Kidney epithelial cell (primary cell): ENCODE measurements around the gene WRAP53. TPM values are rescaled to one million over a fixed set of nuclear protein-coding genes. Genes with fewer than 3 reads are reported as not detected.
A peak's percentile ranks its signal among the peaks of the same experiment; 100 is the strongest.

Experiments
- DNase-seq: peaks from one replicate; pipeline ENCODE4 v3.0.0-alpha.2; 2010; ENCODE audit warnings: low read depth
- H3K27me3 ChIP-seq: 2 replicates; pipeline ENCODE4 v1.6.0; 2011; ENCODE audit warnings: low read length; ENCODE audit not compliant: control insufficient read depth, insufficient read depth
- H3K36me3 ChIP-seq: 2 replicates; pipeline ENCODE4 v1.5.1; 2011; ENCODE audit warnings: low read length; ENCODE audit not compliant: control insufficient read depth, insufficient read depth
- H3K4me3 ChIP-seq: 2 replicates; pipeline ENCODE4 v1.5.1; 2011; ENCODE audit warnings: low read depth, mild to moderate bottlenecking, control low read depth, low read length
- CTCF ChIP-seq: IDR thresholded peaks from 2 replicates; pipeline ENCODE4 v1.5.1; 2011; ENCODE audit warnings: mild to moderate bottlenecking, moderate library complexity, low read length, control low read depth, inconsistent platforms; ENCODE audit not compliant: insufficient read depth, poor library complexity, severe bottlenecking
- total RNA-seq: library from RNA; depleted of rRNA; stranded (reverse); fragments of >200 nt; gene quantifications from 2 replicates; pipeline ENCODE4 v1.2.3, GENCODE V29; 2015

Gene WRAP53
- total RNA-seq, 1 donor from 2014 or later, result 13.3 TPM

DNA sequence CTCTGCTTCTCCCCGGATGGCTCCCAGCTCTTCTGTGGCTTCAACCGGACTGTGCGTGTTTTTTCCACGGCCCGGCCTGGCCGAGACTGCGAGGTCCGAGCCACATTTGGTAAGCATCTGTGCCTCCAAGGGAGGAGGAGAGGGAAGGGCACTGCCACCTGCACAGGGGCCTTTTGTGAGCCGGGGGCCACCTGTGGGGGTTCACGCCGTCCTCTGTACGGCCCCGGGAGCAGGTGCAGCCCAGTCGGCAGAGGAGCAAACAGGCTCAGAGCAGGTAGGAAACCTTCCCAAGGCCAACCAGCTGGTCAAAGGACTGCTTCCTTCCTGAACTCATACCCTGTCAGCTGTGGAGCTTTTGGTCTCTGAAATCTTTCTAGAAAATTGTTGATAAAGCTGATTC is 13.4 kb downstream of the WRAP53 start:
- DNase-seq, result no peak
- Histone ChIP-seq H3K36me3 (peaks cover 2% of the 10 kb centered on the region), H3K4me3 (no peak overlapping the region), H3K27me3 (peaks cover 23% of the 10 kb centered on the region)
- TF ChIP-seq CTCF, result no peak

GRCh38 chr17:7702776-7703175 is 14.5 kb downstream of the WRAP53 start:
- H3K36me3 ChIP-seq, result peaks cover 2% of the 10 kb centered on the region
- TF ChIP-seq CTCF, result no peak
- H3K27me3 ChIP-seq, result peaks cover 30% of the 10 kb centered on the region
- no peak for DNase-seq
- H3K4me3 ChIP-seq, result no peak overlapping the region

DNA sequence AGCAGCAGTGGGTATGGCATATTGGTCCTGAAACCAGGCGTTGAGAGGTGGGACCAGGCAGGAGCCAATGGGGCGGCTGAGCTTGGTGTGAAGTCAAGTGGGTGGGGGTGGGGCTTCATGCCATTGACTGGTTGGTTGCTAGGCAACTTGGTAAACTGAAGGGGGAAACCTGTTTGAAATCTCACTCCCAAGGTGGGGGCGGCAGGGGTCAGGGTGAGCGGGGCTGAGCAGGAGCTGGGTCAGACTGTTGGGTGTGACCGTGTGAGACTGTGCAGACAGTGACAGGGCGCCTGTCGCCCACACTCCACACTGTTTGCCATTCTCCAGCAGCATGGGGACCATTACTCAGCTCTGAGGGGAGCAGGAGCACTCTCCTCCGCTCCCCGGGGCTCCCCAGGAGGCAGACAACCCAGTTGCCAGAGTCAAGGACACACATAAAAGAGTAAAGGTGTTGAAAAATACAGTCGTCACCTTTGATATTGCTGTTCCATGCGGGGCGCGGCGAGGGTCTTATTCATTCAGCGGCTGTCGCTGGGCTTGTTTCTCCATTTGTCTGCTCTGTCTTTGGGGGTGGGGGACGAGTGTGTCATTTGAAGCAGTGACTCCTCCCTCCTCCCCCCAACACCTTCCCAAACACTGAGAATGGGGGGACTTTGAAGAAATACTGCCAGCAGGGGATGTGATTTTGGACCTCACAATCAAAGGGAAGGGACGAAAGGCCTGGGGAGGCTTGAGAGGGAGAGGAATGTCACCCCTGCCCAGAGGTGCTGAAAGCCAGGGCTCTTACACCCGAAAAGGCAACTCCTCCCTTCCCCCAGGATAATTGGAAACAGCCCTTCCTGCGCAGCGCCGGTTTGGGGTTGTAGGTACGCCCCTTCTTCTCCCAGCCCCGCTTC is 15.6 kb downstream of the WRAP53 start:
- peaks cover 30% of the 10 kb centered on the region for H3K27me3 ChIP-seq
- H3K4me3 ChIP-seq, result no peak overlapping the region
- no peak for DNase-seq
- no peak for TF ChIP-seq CTCF
- H3K36me3 ChIP-seq, result peaks cover 2% of the 10 kb centered on the region

- DNase-seq, result no peak
- TF ChIP-seq CTCF, result no peak
- Histone ChIP-seq H3K36me3 (peaks cover 2% of the 10 kb centered on the region), H3K27me3 (peaks cover 30% of the 10 kb centered on the region), H3K4me3 (peak within 1 kb of the TSS; percentile 49)
These were observed 16.5 kb downstream of the WRAP53 start, which contains the start of gene EFNB3 for GRCh38 chr17:7704601-7705268. EFNB3 (plus strand) TSS chr17:7705202; CDS start chr17:7705599, 397 bp downstream.

- Histone ChIP-seq H3K27me3 (peaks cover 30% of the 10 kb centered on the region), H3K4me3 (peak overlapping the region; percentile 49), H3K36me3 (peaks cover 2% of the 10 kb centered on the region)
- TF ChIP-seq CTCF, result no peak
- DNase-seq, result no peak
These were observed 17.3 kb downstream of the WRAP53 start for GRCh38 chr17:7705269-7706255.
